Cardiac fibroblast (primary cell): ENCODE measurements around the gene LINS1.
"Not testable (repeated sequence)": the region's sequence is repeated elsewhere in the genome, so short reads cannot be mapped to it uniquely, and the experiment has no call there.

Experiments used
- DNase-seq, 2 donors: peaks; one replicate each; pipeline versions ENCODE4 v3.0.0 to v3.0.0-alpha.2; 2010; ENCODE audit warnings: low read depth in 2 of 2
- H3K4me3 ChIP-seq, 2 donors: replicated peaks in 1 of 2; 1 replicate in 1 of 2; 2 replicates in 1 of 2; pipeline ENCODE4 v1.5.1; 2011; ENCODE audit warnings: low read depth in 2 of 2, low read length in 2 of 2, mild to moderate bottlenecking in 2 of 2, moderate library complexity in 1 of 2
- TF ChIP-seq, protein P1 (sequence below): IDR thresholded peaks from one replicate; pipeline ENCODE4 v1.5.1; 2011; ENCODE audit warnings: low read depth, mild to moderate bottlenecking, low read length, inconsistent platforms

The LINS1 gene

GRCh38 chr15:100595964-100596363 lies 6.0 kb downstream of the LINS1 start:
- no peak overlapping the region for H3K4me3 ChIP-seq
- DNase-seq, result no peak
- TF ChIP-seq, protein P1, sequence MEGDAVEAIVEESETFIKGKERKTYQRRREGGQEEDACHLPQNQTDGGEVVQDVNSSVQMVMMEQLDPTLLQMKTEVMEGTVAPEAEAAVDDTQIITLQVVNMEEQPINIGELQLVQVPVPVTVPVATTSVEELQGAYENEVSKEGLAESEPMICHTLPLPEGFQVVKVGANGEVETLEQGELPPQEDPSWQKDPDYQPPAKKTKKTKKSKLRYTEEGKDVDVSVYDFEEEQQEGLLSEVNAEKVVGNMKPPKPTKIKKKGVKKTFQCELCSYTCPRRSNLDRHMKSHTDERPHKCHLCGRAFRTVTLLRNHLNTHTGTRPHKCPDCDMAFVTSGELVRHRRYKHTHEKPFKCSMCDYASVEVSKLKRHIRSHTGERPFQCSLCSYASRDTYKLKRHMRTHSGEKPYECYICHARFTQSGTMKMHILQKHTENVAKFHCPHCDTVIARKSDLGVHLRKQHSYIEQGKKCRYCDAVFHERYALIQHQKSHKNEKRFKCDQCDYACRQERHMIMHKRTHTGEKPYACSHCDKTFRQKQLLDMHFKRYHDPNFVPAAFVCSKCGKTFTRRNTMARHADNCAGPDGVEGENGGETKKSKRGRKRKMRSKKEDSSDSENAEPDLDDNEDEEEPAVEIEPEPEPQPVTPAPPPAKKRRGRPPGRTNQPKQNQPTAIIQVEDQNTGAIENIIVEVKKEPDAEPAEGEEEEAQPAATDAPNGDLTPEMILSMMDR, result no peak

GRCh38 chr15:100593431-100593830 lies 8.6 kb downstream of the LINS1 start:
- no peak for DNase-seq
- TF ChIP-seq, protein P1, result no peak
- no peak overlapping the region for H3K4me3 ChIP-seq

- no peak overlapping the region for H3K4me3 ChIP-seq
- DNase-seq, result peak in 1 of 2 donors; percentile 31
- TF ChIP-seq, protein P1, result no peak
Measured at GRCh38 chr15:100592898-100593297, 9.1 kb downstream of the LINS1 start.

DNA sequence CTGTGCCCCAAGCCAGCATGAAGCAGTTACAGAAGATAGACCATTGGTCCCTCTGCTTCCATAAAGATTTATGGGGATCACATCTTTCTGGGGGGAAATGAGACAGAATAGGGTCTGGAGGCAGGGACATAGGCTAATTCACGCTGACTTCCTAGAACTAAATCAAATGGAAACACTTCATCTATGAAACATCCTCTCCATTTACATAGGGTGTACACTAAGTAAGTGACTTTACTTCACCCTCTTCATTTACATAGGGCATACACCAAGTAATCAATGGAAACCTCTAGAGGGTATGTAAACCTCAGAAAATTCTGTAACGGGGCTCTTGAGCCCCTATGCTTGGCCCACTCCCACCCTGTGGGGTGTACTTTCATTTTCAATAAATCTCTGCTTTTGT lies 10.1 kb downstream of the LINS1 start:
- DNase-seq, result no peak
- H3K4me3 ChIP-seq, result no peak overlapping the region
- TF ChIP-seq, protein P1, result no peak

DNA sequence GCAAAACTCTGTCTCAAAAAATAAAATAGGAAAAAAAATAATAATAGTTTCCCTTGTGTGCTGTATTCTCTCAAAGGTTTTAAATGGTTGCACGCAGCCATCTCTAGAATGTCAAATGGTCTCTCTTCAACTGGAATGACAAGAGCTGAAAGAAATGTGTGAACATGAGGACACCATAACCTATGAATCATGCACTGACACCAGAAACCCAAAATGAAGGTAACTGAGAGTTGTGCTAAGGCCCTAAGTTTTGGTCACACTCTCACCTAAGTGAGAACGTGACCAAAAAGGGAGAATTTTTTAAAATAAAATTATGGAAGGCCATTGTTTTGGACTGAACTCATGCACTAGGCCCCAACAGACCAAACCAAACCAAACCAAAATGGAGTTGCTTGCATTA lies 10.8 kb downstream of the LINS1 start:
- DNase-seq, H3K4me3 ChIP-seq: not testable (repeated sequence)

DNA sequence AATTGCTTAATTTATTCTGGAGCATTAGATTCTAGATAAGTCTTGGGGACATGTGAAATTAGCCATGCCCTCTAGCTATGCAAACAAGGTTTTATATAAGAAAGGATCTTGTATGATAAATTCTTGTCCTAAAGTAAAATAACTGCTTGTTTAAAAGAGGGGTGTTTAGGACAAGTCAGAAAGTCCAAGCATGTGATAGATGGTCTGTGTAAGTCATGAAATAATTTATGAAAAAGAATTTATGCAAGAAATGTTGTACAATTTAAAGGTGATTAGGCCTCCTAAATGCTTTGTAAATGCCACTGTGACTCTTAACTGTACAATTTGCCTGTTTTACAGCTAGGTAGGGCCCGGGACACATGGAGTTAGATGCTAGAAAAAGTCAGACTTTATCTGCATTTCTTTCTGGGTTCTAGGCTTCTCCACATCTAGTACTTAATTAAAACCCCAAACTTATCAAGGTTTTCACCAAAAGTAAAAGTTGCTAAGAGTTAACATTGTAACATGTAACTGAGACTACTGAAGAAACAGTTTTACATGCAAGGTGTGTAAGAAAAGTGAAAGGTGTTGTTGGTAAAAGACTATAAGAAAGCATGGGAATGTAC lies 13.2 kb downstream of the LINS1 start:
- TF ChIP-seq, protein P1, result no peak
- peak in 1 of 2 donors; percentile 36 for DNase-seq
- H3K4me3 ChIP-seq, result no peak overlapping the region

DNA sequence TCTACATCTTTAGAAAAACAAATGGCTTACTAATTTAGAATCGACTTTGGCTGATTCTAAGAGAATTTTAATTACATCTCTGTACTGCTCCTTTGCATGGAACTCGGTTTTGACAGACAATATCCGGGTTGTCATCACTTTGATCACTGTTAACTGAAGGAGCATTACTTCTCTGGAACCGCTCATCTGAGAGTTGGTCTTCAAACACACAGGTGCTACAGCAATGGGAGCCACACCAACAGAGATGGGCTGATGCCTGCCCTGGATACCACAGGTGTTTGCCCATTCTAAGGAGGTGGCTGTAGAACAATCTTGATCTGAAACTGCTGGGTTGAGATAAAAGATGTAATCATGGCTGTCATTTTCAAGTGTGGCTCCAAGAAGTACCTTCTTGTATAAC lies 21.6 kb downstream of the LINS1 start:
- H3K4me3 ChIP-seq, result no peak overlapping the region
- TF ChIP-seq, protein P1, result no peak
- DNase-seq, result no peak
